Hindlimb muscle (tissue), 1 donor: ENCODE measurements around the gene NT5C1A. TPM values are rescaled to one million over a fixed set of nuclear protein-coding genes. Genes with fewer than 3 reads are reported as not detected.

Experiments used
- DNase-seq: peaks from one replicate; pipeline ENCODE4 v3.0.0-alpha.2; 2013
- polyA plus RNA-seq: library from polyadenylated mRNA; unstranded; fragments of 120-200 nt; gene quantifications from one replicate; pipeline ENCODE4 v1.2.1, GENCODE V29; 2013; ENCODE audit not compliant: insufficient read length

The NT5C1A gene
- polyA plus RNA-seq, 1 donor: 12.8 TPM

DNA sequence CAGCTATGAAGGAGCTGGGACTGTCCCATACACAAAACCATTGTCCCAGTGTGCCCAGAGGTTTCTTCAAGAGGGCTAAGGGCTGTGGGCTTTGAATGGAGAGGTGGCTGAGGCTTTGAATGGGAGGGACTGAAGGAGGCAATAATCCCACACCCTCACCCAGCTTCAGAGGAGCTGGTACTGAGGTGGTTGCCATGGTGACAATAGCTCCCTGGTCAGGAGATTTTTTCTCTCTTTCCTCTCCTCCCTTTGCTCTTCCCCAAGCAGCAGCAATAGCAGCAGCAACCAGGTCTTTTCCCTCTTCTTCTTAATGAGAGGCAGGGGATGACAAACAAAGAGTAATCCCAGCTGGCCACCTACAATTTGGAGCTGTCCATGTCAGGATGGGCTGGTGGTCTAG is 17.7 kb upstream of the NT5C1A start:
- no peak for DNase-seq

GRCh38 chr1:39689214-39689613 is 17.3 kb upstream of the NT5C1A start:
- no peak for DNase-seq

DNA sequence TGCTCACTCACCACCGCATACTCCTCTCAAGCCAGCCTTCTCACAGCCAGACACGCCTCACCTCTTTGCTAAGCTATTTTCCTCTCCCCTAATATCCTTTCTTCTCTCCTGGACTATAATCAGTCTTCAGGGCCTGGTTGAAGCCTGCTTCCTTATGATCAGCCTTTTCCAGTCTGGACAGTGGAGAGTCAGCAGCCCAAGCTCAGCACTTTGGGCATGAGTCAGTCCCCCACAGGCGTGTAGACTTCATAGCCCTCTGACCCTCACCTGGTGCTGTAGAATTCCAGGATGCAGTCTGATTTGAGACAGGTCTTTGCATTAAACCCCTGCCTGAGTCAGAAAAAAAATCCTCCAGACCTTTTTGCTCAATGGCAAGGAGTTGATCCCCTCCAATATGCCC is 16.8 kb upstream of the NT5C1A start:
- no peak for DNase-seq

DNA sequence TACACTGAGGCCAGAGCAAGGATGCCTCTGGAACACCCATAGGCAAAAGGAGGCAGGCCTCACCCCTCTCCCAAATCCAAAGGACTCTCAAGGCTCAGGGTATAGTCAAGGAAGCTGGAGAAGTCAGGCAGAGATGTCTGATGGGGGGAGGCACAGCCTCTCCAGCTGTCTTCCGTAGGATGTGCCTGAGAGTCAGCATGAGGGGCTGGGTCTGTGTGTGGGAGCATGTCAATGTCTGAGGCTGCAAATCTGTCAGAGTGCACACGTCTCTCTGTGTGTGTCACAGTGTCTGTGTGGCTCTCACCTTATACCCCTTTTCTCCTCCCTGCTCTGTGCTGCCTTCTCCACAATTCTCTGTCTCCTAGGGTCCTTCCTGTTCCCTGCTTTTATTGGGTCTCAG is 15.3 kb upstream of the NT5C1A start:
- DNase-seq: no peak

DNA sequence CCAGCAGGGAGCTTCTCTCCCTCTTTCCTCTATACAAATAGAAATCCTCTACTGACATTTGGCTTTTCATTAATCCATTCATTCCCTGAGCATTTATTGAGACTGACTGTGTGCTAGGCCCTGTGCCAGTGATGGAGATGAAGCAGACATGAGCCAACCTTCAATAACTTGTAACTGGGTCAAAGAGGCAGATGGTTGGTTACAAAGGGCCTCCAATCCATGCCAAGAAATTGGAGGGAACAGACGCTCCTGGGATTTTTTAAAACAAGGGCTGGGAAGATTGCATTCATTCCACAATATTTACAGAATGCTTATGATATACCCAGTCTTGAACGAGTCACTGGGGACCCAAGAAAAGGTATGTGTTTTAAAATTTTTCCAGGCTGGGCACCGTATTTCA is 13.2 kb upstream of the NT5C1A start:
- DNase-seq: no peak

DNA sequence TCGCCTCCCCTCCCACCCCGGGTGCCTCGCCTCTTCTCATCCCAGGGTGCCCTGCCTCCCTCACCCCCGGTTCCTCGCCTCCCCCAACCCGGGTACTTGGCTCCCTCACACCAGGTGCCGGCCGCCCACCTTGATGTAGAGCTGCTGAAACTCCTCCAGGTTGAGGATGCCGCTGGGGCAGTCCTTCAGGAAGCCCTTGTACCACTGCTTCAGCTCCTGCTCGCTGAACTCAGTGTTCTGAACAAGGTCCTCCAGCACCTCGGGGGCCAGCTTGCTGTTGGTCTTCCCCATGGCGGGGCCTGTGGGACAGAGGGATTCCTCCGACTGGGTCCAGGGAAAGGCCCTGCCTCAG is 12.4 kb upstream of the NT5C1A start:
- no peak for DNase-seq

DNA sequence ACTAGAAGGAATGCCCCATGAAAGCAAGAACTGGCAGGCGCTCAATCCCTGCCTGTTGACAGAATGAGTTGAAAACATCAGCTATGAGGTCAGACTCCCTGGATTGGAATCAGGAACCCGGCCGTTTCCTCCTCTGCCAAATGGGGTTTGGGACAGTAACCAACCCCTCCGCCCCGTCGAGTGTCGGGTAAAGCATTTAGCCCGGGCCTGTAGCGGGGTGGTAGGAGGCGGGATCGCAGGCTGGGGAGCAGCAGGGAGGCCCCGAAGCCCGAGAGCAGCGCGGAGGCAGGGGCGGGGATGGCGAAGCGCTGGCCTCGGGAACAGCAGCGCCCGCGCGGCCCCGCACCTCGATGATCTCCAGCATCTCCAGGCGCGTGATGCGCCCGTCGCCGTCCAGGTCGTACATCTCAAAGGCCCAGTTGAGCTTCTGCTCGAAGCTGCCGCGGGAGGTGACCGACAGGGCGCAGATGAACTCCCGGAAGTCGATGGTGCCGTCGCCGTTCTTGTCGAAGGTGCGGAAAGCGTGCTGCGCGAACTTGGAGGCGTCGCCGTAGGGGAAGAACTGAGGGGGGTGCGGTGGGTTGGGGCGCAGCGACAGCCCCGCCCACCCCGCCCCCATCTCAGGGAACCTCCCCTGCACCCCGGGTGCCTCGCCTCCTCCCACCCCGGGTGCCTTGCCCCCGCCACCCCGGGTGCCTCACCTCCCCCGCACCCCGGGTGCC is 11.8 kb upstream of the NT5C1A start:
- no peak for DNase-seq

DNA sequence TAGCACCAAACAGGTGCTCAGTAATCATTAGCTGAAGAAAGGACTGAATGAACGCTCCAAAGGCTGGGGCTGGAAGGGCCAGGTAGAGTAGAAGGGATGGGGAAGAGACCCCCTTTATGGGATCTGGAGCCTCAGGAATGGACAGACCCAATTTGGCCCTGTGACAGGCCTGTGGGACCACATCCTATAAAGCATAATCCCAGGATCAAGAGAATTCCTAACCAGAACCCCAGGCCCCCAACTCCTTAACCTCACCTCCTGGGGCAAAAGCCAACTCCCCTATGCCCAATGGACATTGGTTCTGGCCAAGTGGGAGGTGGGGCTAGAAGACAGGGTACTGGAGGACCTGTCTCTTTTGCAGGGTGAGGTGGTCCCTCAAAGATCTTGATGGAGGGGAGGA is 10.1 kb upstream of the NT5C1A start:
- no peak for DNase-seq

DNA sequence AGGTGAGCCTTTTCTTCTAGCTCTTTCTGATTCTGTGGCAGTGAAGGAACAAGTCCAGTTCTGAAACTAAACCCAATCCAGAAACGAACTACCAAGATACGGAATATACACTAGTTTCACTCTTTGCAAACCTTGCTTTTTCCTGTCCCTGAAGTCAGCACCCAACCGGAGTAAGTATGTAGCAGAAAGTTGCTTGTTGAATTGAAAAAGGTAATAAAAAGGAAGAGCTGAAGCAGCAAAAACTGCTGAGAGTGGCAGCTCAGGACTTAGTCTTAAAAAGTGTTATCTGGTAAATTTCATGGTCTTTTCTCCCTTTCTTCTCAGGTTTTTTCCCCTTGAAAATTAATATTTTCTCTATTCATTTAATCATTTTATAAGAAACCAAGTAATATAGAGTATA is 9.4 kb upstream of the NT5C1A start:
- DNase-seq: no peak

- no peak for DNase-seq
Observed at GRCh38 chr1:39680751-39681150, 8.8 kb upstream of the NT5C1A start.

DNA sequence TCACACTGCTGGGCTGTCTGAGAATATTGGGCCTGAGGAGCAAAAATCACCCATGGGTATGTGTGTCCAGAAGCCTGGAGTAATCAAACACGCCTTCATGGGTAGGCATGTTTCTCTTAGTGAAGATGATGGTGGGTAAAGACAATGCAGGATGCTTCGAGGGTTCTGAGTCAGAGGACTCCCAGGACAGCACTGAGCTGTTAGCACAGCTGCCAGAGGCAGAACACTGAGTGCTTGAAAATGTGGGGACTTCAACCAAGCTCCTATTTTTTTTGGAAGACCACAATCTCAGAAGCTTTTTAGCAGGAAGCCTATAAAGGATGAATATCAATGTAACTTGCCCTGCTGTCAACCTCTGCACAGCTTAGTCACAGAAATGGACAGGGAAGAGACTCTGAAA is 7.9 kb upstream of the NT5C1A start:
- DNase-seq: no peak

DNA sequence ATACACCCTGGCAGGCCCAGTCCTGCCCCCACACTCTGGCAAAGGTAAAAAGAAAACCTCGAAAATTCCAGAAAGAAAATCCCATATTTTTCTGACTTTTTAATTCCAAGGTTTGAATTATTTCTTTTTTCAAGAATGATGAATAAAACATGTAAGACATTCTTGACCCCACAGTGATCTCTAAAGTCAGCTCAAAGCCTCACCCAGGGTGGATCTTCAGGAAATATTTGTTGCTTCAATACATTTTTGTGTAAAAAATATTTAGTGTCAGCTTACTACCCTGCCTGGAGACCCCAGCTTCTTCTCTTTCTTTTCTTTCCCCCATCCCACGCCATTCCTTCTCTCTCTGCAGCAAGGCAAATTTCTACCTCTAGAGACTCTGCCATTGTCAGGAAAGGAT is 7.0 kb upstream of the NT5C1A start:
- no peak for DNase-seq

- no peak for DNase-seq
Observed at GRCh38 chr1:39677645-39678044, 5.7 kb upstream of the NT5C1A start.

DNA sequence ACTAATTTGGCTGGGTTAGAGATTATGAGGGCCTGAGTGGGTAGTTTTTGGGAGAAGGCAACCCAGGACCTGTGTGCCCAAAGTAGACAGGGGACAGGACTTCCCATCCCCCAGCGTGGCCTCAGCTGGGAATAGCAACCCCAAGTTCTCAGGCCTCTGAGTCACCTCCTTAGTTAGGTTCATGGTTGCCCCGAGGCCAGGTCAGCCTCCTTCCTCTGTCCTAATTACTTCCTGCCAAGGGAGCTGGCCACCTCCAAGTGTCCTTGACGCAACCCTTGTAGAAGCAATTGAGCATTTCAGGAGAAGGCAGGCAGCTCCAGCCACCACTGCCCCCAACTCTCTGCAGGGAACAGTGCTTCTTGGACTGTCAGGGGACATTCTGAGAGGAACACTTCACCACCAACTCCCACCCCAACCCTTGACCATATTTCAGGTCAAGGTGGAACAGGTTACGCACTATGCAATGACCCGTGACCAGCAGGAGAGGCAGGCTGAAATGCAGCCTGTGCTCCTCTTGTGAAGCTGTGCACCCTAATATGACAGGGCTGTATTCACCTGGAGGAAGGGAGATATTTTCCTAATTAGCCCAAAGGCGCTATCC is 5.1 kb upstream of the NT5C1A start:
- no peak for DNase-seq

GRCh38 chr1:39675220-39675619 is 3.3 kb upstream of the NT5C1A start:
- no peak for DNase-seq

DNA sequence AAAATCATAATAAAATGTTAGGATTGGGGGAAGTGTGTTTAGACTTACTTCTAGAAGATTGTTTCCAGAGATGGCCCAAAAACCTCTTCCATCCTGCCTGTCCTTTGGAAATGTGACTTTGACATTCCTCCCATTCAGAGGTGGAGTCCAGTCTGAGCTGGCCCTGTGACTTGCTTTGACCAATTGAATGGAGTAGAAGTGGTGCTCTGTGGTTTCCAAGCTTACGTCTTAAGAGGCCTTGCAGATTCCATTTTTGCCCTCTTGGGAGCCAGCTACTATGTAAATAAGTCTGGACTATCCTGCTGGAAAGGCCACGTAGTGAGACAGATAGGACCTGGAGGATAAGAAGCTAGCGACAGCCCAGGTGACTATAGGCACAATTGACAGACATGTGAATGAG is 1.3 kb upstream of the NT5C1A start:
- no peak for DNase-seq

- no peak for DNase-seq
Observed at GRCh38 chr1:39672551-39672947, 642 bp upstream of the NT5C1A start.

DNA sequence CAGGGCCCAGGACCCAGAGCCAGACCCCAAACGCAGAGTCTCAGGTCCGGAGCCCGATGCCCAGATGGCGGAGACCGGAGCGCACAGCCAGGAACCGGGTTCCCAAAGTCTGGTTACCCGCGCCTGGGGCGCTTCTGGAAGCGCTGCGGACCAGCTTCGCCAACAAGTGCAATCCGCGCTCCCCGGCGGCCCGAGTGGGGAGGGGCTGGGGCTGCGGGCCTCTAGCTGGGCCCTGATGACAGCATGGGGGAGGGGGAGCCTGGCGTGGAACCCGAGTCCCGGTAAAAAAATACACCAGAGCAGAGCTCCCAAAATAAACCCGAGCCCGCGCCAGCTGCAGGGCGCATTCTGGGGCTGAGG is 494 bp downstream of the NT5C1A start:
- DNase-seq: no peak

GRCh38 chr1:39670689-39671088 is 1.2 kb downstream of the NT5C1A start:
- no peak for DNase-seq

GRCh38 chr1:39668894-39669293 is 3.0 kb downstream of the NT5C1A start:
- no peak for DNase-seq

GRCh38 chr1:39668111-39668510 is 3.8 kb downstream of the NT5C1A start:
- no peak for DNase-seq

DNA sequence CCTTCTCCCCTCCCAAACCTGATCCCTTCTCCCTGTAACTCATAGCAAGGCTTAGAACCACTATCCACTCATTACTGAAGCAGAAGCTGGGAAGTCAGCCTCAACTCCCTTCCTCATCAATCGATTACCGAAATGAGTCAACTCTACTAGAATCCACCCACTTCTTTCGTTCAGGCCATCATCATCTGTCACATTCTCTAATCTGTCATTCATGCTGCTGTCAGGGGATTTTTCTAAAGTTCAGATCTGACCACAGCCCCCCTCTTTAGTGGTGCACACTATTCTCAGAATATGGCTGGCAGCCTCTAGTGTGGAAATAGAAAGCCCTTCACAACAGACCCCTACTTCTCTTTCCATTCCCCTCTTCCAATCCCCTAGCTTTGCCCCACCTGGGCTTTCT is 5.1 kb downstream of the NT5C1A start:
- DNase-seq: no peak

GRCh38 chr1:39663559-39663958 is 8.3 kb downstream of the NT5C1A start:
- DNase-seq: no peak

- no peak for DNase-seq
Observed at GRCh38 chr1:39662861-39663260, 9.0 kb downstream of the NT5C1A start.

DNA sequence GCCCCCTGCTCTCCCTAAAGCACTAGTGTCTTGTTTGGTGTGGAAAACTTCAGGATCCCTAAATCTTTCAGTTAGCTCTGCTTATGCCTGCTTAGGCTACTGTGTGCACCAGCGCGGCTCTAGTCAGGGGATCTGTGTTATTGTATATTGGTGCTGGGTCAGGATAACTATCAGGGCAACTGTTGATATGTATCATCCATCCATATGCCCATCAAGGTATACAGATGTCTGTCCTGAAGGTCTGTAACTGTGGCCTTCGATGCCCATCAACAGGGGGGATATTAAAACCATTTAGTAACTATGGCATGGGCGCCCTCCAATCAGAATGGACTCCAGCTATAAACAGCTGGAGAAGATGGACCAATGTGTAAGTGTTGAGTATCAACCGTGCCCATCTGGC is 12.4 kb downstream of the NT5C1A start:
- no peak for DNase-seq
